ENCODE measurements around the gene CYP27A1.

The CYP27A1 gene

DNA sequence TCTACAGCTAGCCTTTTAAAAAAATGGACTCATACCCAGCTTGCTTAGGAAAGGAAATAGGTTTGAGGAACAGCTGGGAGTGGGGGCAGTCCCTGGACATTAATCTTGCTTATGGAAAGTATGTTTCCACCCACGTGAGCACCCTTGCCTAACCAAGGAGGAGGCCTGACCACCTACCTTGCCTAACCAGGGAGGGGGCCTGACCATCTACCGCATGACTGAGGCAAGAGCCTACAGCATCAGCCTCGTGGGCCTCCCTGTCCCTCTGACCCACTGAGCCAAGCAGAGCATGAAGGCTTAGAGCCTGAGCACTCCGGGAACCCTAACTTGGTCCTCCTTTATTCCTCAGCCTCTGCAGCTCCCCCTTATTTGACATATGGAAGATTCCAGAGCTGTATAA is 29.4 kb downstream of the CYP27A1 start:
- no peak for DNase-seq (ENCODE audit: low spot score)

DNA sequence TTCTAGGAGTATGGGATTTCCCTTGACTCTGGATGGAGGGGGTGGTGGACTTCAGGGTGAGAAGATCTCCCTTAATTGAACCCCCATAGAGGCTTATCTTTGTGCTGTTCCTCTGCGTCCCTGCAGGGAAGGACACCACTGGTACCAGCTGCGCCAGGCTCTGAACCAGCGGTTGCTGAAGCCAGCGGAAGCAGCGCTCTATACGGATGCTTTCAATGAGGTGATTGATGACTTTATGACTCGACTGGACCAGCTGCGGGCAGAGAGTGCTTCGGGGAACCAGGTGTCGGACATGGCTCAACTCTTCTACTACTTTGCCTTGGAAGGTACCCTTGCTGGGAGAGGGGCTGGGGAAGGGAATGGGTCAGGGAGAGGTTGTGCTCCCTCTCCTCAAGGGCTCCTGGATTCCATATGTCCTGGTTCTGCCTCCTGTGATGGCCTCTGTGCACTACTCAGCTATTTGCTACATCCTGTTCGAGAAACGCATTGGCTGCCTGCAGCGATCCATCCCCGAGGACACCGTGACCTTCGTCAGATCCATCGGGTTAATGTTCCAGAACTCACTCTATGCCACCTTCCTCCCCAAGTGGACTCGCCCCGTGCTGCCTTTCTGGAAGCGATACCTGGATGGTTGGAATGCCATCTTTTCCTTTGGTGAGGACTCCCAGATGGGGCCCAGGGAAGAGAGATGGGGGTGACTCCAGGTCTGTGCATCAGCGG is 30.3 kb downstream of the CYP27A1 start:
- no peak for DNase-seq (ENCODE audit: low spot score)

DNA sequence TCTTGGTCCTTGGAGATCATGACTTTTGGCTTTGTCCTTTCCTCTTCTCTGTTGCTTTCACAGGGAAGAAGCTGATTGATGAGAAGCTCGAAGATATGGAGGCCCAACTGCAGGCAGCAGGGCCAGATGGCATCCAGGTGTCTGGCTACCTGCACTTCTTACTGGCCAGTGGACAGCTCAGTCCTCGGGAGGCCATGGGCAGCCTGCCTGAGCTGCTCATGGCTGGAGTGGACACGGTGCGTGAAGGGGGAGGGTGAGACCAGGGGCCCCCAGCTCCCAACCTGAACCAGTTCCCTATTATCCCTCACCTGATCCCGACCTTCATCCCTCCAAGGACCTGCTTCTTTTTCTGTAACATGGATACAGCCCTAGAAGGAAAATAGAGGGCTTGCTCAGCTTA is 30.9 kb downstream of the CYP27A1 start:
- DNase-seq (ENCODE audit: low spot score), result no peak

DNA sequence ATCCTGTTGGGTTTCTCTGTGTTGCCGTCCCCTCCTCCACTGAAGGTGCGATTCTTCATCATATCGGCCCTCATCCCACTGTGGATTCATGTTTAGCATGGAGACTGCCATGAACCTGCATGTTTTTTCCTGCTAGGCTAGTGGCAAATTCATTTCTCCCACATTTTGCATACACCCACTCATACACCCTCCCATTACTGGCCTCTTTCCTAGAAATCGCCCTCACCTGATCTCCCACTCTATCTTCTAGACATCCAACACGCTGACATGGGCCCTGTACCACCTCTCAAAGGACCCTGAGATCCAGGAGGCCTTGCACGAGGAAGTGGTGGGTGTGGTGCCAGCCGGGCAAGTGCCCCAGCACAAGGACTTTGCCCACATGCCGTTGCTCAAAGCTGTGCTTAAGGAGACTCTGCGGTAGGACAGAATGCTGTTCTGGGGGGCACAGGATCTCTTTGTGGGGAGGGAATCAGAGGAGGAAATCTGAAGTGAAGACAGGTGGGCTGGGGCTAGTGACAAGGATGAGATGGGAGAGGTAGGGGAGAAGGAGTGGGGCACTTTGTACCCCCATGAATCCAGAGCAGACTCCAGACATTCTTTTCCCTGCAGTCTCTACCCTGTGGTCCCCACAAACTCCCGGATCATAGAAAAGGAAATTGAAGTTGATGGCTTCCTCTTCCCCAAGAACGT is 32.0 kb downstream of the CYP27A1 start:
- DNase-seq (ENCODE audit: low spot score), result no peak

DNA sequence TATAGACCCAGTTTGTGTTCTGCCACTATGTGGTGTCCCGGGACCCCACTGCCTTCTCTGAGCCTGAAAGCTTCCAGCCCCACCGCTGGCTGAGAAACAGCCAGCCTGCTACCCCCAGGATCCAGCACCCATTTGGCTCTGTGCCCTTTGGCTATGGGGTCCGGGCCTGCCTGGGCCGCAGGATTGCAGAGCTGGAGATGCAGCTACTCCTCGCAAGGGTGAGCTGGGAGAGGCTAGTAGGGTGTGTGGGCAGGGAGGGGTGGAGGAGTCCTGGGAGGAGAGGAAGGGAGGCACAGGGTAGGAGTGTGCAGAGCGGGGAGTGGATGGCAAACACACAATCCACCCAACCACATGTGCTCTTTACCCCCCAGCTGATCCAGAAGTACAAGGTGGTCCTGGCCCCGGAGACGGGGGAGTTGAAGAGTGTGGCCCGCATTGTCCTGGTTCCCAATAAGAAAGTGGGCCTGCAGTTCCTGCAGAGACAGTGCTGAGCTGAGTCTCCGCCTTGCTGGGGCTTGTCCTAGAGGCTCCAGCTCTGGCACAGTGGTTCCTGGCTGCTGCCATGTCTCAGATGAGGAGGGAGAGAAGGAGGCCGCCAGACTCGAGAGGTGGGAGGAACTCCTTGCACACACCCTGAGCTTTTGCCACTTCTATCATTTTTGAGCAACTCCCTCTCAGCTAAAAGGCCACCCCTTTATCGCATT is 32.7 kb downstream of the CYP27A1 start:
- DNase-seq (ENCODE audit: low spot score), result no peak

DNA sequence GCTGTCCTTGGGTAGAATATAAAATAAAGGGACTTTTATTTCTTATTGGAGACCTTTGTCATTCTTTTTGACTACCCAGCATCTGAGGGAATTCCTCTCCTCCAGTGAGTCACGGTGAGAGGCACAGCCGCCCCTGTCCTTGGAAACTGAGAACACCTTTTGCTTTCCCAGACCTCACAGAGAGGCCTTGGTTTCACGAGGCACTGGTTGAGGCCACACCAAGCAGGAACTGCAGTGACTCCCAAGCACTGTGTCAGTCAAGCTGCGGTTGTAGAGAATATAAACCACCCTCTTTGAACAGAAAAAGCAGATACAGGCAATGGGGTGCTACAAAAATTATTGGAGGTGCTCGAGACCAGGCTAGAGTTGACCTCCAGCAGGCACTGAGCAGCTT is 33.3 kb downstream of the CYP27A1 start:
- DNase-seq (ENCODE audit: low spot score), result no peak

DNA sequence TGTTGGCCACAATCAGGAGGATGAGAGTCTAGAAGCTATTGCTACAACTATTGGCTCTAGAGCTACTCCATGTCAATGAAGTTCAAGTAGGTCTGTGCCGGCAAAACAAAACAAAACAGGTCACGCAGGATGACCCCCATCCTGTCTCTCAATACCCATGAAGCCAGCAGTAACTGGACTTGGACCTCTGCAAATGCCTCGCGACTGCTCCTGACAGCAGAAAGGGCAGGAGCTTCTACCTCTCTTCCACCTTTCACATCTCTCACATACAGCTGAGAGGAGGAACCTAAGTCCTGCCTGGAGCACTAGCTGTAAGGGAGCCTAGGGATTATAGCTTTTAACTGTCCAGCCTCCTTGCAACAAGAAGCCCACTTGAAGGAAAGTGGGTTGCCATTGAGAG is 33.7 kb downstream of the CYP27A1 start:
- no peak for DNase-seq (ENCODE audit: low spot score)

DNA sequence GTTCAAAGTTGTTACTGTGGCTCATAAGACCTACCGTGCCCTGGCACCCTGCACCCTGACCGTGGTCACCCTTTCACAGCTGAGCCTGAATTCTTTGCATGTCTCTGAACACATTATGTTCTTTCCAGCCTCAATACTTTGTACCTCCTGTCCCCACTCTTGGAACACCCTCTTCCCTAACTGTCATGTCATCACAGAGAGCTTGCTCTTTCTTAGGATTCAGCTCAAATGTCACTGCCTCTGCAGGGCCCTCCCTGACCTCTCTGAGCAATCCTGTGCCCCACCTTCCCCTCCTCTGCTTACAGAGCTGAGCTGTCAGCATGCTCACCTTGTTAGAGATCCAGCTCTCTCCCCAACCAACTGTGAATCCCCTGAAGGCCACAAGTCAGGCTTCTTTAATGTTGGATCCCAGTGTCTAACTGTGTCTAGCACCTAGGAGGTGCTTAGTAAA is 34.6 kb downstream of the CYP27A1 start:
- DNase-seq (ENCODE audit: low spot score), result no peak

DNA sequence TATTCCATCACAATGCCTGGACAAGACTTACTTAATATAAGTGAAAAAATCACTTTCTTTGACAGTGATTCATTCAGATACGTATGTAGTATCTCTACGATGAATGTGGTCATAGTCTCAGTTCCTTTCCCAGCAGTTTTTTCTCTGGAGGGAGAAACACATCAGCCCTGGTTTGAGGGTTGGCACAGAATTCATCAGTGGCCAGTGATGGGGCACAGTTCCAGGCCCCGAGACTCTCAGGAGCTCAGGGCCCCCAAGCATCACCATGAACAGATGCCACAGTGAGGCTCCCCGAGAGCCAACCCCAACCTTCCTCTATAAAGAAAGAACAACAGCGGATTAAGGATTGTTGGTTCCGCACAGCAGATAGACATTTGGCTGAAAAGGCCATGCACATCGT is 37.1 kb downstream of the CYP27A1 start:
- no peak for DNase-seq (ENCODE audit: low spot score)

DNA sequence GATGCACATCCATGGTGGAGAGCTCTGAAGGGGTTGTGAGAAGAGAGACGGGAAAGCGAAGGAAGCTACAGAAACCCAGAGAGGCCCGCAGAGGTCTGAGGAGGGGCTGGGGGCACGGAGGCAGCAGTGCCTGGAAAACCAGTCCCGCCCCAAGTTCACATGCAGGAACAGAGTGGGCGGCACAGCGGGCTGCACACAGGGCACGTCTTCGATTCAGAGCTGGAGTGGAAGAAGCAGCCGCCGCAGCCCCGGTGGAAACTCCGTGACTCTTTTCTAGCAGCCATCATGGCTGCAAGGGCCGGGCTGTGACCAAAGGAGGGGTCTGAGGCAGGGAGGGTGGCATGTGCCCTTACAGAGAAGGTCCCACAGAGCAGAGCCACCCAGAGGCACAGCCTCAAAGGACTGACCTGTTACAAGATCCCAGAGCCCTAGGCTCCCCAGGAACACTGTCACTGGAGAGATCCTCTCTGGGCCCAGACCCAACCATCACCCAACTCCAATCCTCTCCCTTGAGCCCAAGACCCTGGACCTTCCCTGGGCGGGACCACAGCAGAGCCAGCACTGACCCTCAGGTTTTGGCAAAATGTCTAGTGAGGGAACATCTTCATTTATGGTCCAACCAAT is 38.9 kb downstream of the CYP27A1 start:
- DNase-seq (ENCODE audit: low spot score), result no peak

DNA sequence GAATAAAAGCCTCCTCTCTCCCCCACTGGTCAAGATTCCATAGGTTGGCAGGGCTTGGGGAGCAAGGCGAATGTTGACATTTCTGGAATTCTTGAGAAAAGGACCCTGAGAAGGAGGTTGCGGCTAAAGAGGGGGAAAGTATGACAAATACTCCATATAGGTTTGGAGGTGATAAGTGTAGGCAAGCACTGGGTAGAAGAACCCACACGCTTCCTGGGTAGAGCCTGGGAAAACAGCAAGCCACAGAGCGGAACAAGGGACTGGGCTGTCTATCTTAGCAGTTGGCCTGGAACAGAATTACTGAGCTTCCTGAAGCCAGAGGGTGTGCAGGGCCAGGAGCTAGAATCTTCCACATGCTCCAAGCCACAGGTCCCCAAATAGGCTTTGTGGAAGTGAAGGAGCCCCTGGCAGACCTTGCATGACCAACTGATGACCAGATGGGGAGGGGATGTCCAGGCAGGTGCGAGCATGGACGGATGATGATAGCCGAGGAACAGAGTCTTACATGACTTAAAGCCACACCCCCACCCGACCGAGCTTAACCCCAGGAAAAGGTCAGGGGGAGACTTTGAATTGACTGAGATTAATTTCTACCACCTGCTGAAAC is 39.8 kb downstream of the CYP27A1 start:
- DNase-seq (ENCODE audit: low spot score), result no peak

DNA sequence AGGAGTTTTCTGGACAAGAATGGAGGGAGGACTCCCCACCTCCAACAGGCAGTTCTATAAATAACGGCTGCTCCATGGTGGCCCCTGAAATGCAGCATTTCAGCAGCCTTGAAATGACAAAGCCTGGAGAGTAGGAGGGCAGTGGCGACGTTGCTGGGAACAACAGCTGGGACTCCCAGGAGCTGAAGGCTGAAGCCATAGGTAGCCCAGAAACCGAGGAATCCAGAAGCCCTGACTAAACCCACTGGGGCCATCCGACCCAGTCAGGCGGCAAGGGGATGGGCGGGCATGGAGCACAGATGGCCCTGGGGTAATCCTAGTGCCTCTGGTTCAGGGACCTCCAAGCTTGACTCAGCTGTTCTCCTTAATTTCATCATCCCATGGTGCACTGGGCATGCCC is 40.7 kb downstream of the CYP27A1 start:
- no peak for DNase-seq (ENCODE audit: low spot score)

DNA sequence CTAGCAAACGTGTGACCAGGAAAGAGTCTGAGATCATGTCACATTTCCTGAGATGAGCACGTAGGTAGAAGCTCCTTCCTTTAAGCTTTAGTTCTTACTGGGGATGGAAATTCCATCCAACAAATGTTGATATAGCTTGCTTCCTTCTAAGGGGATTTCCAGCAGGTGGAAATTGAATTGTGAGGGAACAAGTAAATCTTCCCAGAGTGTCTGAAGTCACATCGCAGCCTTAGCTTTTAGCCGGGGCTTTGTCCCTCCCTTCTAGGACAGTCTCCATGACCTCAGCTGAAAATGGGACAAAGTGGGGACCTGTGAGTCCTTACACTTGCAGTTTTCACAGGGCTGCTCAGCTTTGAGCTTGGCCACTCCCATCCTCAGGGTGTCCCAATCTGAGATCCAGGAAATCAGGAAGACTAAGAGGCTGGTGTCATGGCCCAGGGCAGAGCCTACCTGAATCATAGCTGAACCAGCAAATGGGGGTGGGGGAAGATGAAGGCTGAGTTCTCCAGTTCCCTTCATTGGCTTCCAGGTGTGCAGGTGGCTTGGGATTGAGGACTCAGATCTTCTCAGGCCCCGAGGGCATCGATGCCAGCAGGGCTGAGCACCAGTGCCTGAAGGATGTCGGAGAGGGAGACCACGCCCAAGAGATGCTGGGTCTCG is 41.4 kb downstream of the CYP27A1 start:
- no peak for DNase-seq (ENCODE audit: low spot score)

DNA sequence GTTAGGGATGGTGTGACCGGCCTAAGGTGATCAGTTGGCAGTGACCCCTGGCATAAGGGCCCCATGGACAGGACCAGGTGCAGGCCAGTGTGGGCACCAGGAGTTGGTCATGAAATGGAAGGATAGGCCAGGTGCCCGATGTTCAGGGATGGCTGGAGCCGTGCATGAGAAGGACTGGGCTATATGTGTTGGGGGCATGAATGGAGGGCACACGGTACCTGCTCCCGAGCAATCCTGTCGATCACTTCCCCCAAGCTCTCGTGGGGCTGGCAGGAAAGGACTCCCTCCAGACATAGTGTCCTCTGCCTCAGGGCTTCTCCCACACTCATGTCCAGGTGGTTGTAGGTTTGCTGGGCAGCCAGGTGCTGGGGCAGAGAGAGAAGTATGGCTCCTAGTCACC is 42.1 kb downstream of the CYP27A1 start:
- DNase-seq (ENCODE audit: low spot score), result no peak

DNA sequence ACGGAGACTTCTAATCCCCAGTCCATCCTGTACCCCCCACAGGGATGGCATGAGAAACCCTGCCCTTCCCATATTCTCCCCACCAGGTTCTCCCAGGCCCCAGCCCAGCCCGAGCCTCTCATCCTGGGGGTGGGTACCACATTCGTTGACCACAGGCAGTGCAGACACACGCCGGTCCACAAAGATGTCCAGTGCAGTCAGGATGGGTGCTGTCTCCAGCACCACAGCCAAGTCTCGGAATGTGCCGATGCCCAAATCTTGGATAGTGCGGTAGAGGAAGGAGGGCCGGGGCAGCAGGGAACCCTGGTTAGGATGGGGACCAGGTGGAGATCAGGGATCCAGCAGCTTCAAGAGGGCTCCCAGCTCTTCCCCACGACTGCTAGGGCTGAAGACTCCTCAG is 44.8 kb downstream of the CYP27A1 start:
- no peak for DNase-seq (ENCODE audit: low spot score)

DNA sequence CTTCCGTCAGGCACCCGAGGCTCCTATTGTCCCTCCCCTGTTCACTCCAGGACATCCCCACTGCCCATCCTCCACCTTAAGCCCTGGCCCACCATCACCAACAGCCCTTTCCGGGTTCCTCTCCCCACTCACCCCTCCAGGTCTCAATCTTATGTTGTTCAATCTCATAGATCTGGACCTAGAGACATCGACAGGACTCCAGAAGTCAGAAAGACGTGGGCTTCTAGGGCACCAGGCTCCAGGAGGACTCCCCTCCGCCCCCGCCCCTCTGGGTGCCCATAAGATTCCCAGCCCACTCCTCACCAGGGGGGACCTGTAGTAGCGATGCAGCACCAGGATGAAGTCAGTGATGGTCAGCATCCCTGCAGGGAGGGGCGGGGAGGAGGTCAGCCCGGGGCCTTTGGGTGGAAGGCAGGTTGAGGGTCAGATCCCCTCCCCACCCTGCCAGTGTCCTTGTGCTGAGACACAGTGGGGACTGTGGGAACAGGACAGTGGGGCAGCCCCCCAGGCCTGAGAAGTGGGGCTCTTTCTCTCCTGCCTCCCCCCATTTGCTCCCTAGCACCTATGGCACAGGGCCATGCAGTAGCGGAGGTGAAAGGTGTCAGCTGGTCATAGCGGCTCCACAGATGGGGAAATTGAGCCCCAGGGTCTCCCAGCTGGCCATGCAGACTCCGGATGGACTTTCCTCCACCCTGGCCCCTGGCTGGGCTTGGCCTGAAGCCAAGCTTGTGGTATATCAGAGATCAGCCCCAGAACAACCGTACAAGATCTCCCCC is 45.9 kb downstream of the CYP27A1 start:
- no peak for DNase-seq (ENCODE audit: low spot score)

DNA sequence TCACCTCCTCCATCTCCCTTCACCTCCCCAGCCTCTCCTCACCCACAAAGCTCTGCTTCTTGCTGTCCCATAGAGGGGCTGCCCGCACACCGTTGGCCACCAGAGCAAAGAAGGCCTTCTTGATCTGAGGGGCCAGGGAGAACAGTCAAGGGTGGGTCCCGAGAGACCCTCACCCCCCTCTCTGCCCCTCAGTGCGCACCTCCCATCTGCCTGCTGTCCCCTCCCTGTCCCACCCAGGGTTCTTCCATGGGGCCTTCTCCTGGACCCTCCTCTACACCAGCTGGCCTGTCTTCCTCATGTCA is 46.5 kb downstream of the CYP27A1 start:
- no peak for DNase-seq (ENCODE audit: low spot score)

DNA sequence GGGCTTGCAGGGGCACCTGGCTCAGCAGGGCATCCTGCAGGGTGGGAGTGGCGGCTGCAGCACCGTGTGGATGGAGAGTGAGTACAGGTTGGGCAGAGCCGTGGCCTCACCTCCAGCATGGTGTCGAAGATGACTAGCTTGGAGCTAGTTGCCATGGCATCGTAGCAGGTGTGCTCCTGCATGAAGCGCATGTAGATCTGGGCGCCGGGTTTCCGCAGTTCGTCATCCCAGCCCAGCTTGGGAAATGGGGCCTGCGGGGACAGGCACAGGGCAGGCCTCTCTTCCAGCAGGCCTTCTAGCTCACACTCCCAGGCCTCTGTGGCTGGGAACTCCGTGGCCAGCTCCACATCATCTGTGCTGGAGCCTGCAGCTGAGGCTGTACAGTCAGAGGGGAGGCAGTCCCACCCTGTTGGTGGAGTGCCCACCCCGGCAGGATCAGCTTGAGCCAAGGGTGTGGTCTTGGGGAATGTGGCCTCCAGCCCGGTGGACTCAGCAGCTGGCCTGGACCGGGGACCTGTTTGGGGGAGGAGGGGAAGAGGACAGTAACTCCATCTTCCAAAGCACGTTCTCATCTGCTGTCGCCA is 48.0 kb downstream of the CYP27A1 start:
- DNase-seq (ENCODE audit: low spot score), result no peak

DNA sequence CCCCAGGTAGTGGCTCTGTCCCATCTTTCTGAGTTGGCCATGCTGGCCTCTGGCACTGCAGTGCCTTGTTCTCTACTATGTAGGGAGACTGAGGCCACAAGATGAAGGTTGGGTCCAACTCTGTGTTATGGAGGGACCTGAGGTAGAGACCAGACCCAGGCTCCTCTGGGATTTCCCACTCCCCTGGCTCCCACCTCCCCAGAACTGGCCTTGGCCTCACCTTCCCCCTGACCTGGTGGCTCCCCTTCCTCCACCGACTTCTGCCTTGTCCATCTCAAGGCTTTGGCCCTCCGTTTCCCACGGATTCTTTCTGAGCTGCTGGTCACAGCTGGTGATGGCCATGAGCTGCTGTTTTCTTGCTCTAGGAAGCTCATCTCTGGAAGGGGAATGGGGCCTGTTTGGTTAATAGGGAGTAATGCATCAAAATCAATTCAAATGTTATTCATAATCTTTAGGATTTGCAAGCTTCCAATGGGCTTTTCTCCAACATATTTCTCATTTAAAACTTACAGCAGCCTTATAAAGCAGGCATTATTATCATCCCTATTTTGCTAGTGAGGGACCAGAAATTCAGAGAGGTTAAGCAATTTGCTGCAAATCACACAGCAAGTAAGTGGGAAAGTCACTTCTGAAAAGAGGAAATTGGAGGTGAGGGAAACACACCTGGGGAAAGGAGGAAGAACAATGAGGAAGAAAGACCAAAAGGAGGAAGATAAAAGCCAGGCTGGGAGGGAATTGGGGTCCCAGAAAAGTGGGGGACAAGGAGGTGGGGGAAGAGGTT is 48.8 kb downstream of the CYP27A1 start:
- no peak for DNase-seq (ENCODE audit: low spot score)

DNA sequence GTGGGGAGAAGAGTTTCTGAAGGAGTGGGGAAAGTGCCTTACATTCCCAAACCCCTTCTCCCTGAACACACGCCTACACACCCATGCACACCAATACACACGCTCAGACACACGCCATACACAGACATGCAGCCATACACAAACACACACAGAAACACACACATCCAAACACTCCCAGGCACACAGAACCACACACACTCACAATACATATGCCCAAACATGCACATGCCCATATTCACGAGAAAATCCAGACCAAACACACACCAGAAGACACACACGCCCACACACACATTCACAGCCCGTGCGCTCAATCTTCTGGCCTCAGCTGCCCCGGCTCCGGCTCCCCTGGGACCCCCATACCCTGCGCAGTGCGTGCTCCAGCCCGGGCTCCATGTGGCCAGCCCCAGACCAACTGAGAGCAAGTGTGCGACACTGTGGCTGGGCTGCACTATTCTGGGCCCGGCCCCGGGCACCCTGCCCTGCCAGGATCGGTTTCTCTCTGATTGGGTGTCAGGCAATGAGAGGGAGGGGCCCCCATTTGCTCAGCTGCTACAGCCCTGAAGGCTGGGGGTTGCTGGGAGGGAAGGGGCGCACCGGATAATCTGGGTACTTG is 49.5 kb downstream of the CYP27A1 start, which contains the start of gene PRKAG3:
Gene PRKAG3, minus strand, starts transcription at position 426 of the 613 bp plus-strand sequence.
- DNase-seq (ENCODE audit: low spot score), result no peak
